ENCODE data around the gene HNRNPH1. TPM values are rescaled to one million over a fixed set of nuclear protein-coding genes. Genes with fewer than 3 reads are reported as not detected.
"Not testable (repeated sequence)": the region's sequence is repeated elsewhere in the genome, so short reads cannot be mapped to it uniquely, and the experiment has no call there.

The HNRNPH1 gene
- 100 to 1,000 TPM; 358 to 910 (median 594) TPM for total RNA-seq

- in situ Hi-C loops (cut with MboI; ENCODE audit: low pct_ligation_motif_present in 1 of 4, low pct_unique_long_range_greater_than_20kb in 1 of 4, low sequenced_read_pairs in 3 of 4) (no loop called here), intact Hi-C loops (cut with DNase I; ENCODE audit: low total_unique reads) (no loop called here)
- Histone ChIP-seq H3K9me3 (no peaks in the 10 kb centered on the region), H3K4me3 (peak within 1 kb of the TSS; percentile 76 to 99 (median 92)), H3K27ac (peak within 1 kb of the TSS; percentile 98 to 100 (median 100)), H3K27me3 (no peaks in the 10 kb centered on the region), H3K4me1 (peaks cover 24 to 50% (median 43%) of the 10 kb centered on the region in 4 donors), H3K36me3 (peaks cover 0 to 27% (median 11%) of the 10 kb centered on the region in 4 donors)
- WGBS, 2 donors (ENCODE audit: low coverage in 1 of 2): 1% methylated on average over 64 of the region's 92 CpGs; no CpG with 5 or more reads in 1 of the 2 donors
- DNase-seq: peak; percentile 99
- TF ChIP-seq CTCF (IDR thresholded peaks at IDR 0.05) (peak in 1 of 5 experiments; percentile 3), POLR2AphosphoS5 (IDR thresholded peaks at IDR 0.05) (peak; percentile 100), EP300 (IDR thresholded peaks at IDR 0.05; ENCODE audit: low read depth) (no peak), POLR2A (IDR thresholded peaks at IDR 0.05) (peak; percentile 100)
Observed at GRCh38 chr5:179623003-179623905, at the start of gene HNRNPH1. Gene HNRNPH1, minus strand, starts transcription at chr5:179623671. Its CDS starts 538 bp downstream, at chr5:179623133.

- H3K4me3 ChIP-seq: no peak overlapping the region
- in situ Hi-C loops (cut with MboI; ENCODE audit: low pct_ligation_motif_present in 1 of 4, low pct_unique_long_range_greater_than_20kb in 1 of 4, low sequenced_read_pairs in 3 of 4) (no loop called here), intact Hi-C loops (cut with DNase I; ENCODE audit: low total_unique reads) (no loop called here)
- H3K4me1 ChIP-seq: no peaks in the 10 kb centered on the region
- peaks cover 0 to 5% (median 0%) of the 10 kb centered on the region in 4 donors for H3K36me3 ChIP-seq
- WGBS, 2 donors (ENCODE audit: low coverage in 1 of 2): 59 to 72% methylated on average over 5 to 7 of the region's 7 CpGs
- H3K9me3 ChIP-seq: no peaks in the 10 kb centered on the region
- TF ChIP-seq POLR2A (IDR thresholded peaks at IDR 0.05): no peak
- TF ChIP-seq POLR2AphosphoS5 (IDR thresholded peaks at IDR 0.05): no peak
- TF ChIP-seq EP300 (IDR thresholded peaks at IDR 0.05; ENCODE audit: low read depth): no peak
- TF ChIP-seq CTCF (IDR thresholded peaks at IDR 0.05): peak; percentile 31 to 41 (median 33)
- H3K27me3 ChIP-seq: no peaks in the 10 kb centered on the region
- DNase-seq: peak; percentile 19
- H3K27ac ChIP-seq: no peak overlapping the region
Observed at GRCh38 chr5:179668391-179668790, 44.9 kb upstream of the HNRNPH1 start.

- in situ Hi-C loops (cut with MboI; ENCODE audit: low pct_ligation_motif_present in 1 of 4, low pct_unique_long_range_greater_than_20kb in 1 of 4, low sequenced_read_pairs in 3 of 4); H3K4me3 ChIP-seq; DNase-seq; H3K9me3 ChIP-seq; H3K27me3 ChIP-seq; intact Hi-C loops (cut with DNase I; ENCODE audit: low total_unique reads); H3K36me3 ChIP-seq; H3K4me1 ChIP-seq; H3K27ac ChIP-seq: not testable (repeated sequence)
- 91 to 100% methylated on average over 1 to 6 of the region's 6 CpGs for WGBS, 2 donors (ENCODE audit: low coverage in 1 of 2)
Observed at GRCh38 chr5:179661647-179662046, 38.2 kb upstream of the HNRNPH1 start.

- H3K9me3 ChIP-seq; intact Hi-C loops (cut with DNase I; ENCODE audit: low total_unique reads); in situ Hi-C loops (cut with MboI; ENCODE audit: low pct_ligation_motif_present in 1 of 4, low pct_unique_long_range_greater_than_20kb in 1 of 4, low sequenced_read_pairs in 3 of 4); H3K4me1 ChIP-seq; H3K36me3 ChIP-seq; H3K27me3 ChIP-seq: not testable (repeated sequence)
- Histone ChIP-seq H3K27ac (peak overlapping the region; percentile 55 to 83 (median 72)), H3K4me3 (peak overlapping the region; percentile 6 to 49 (median 43))
- 2% methylated on average over 8 to 9 of the region's 29 CpGs for WGBS, 2 donors (ENCODE audit: low coverage in 1 of 2)
- peak; percentile 9 for DNase-seq
Observed at GRCh38 chr5:179658179-179658856, 34.8 kb upstream of the HNRNPH1 start.

GRCh38 chr5:179657302-179658178 is 34.1 kb upstream of the HNRNPH1 start:
- H3K9me3 ChIP-seq; intact Hi-C loops (cut with DNase I; ENCODE audit: low total_unique reads); H3K4me1 ChIP-seq; H3K36me3 ChIP-seq; H3K27me3 ChIP-seq; in situ Hi-C loops (cut with MboI; ENCODE audit: low pct_ligation_motif_present in 1 of 4, low pct_unique_long_range_greater_than_20kb in 1 of 4, low sequenced_read_pairs in 3 of 4): not testable (repeated sequence)
- Histone ChIP-seq H3K27ac (peak overlapping the region in 2 of 4 donors; percentile 53 to 69), H3K4me3 (peak overlapping the region in 1 of 4 donors; percentile 20)
- 21 to 83% methylated on average over 1 to 16 of the region's 50 CpGs for WGBS, 2 donors (ENCODE audit: low coverage in 1 of 2)
- DNase-seq: peak; percentile 33

GRCh38 chr5:179653135-179653534 is 29.7 kb upstream of the HNRNPH1 start:
- H3K4me1 ChIP-seq; in situ Hi-C loops (cut with MboI; ENCODE audit: low pct_ligation_motif_present in 1 of 4, low pct_unique_long_range_greater_than_20kb in 1 of 4, low sequenced_read_pairs in 3 of 4); DNase-seq; H3K4me3 ChIP-seq; H3K9me3 ChIP-seq; intact Hi-C loops (cut with DNase I; ENCODE audit: low total_unique reads); H3K27me3 ChIP-seq; H3K27ac ChIP-seq; H3K36me3 ChIP-seq: not testable (repeated sequence)
- 54% methylated on average over 2 of the region's 2 CpGs; no CpG with 5 or more reads in 1 of the 2 donors for WGBS, 2 donors (ENCODE audit: low coverage in 1 of 2)

GRCh38 chr5:179650245-179650644 is 26.8 kb upstream of the HNRNPH1 start:
- 89 to 100% methylated on average over 2 to 20 of the region's 26 CpGs for WGBS, 2 donors (ENCODE audit: low coverage in 1 of 2)
- in situ Hi-C loops (cut with MboI; ENCODE audit: low pct_ligation_motif_present in 1 of 4, low pct_unique_long_range_greater_than_20kb in 1 of 4, low sequenced_read_pairs in 3 of 4); H3K4me3 ChIP-seq; H3K27me3 ChIP-seq; H3K9me3 ChIP-seq; H3K27ac ChIP-seq; H3K36me3 ChIP-seq; DNase-seq; intact Hi-C loops (cut with DNase I; ENCODE audit: low total_unique reads); H3K4me1 ChIP-seq: not testable (repeated sequence)
